ENCODE data around the gene RBM47.

Gene RBM47

GRCh38 chr4:40601641-40602040 lies 28.0 kb downstream of the RBM47 start:
- no peak for DNase-seq
- H3K27ac ChIP-seq, result no peak overlapping the region
- H3K4me3 ChIP-seq (ENCODE audit: low read depth, low read length), result no peak overlapping the region
- no peak for TF ChIP-seq CTCF (IDR thresholded peaks at IDR 0.05; ENCODE audit: low read depth, low read length, missing control alignments)
- in situ Hi-C loops (cut with HindIII; ENCODE audit: low pct_ligation_motif_present, low sequenced_read_pairs), result no loop called here
- no peaks in the 10 kb centered on the region for H3K36me3 ChIP-seq (replicated peaks)
- no peaks in the 10 kb centered on the region for H3K27me3 ChIP-seq (replicated peaks)

- TF ChIP-seq CTCF (IDR thresholded peaks at IDR 0.05; ENCODE audit: low read depth, low read length, missing control alignments), result no peak
- H3K27ac ChIP-seq, result no peak overlapping the region
- no peak overlapping the region for H3K4me3 ChIP-seq (ENCODE audit: low read depth, low read length)
- no peaks in the 10 kb centered on the region for H3K27me3 ChIP-seq (replicated peaks)
- in situ Hi-C loops (cut with HindIII; ENCODE audit: low pct_ligation_motif_present, low sequenced_read_pairs), result no loop called here
- H3K36me3 ChIP-seq (replicated peaks), result no peaks in the 10 kb centered on the region
- no peak for DNase-seq
Observed at GRCh38 chr4:40600850-40601249, 28.8 kb downstream of the RBM47 start.

GRCh38 chr4:40599431-40599830 lies 30.2 kb downstream of the RBM47 start:
- in situ Hi-C loops (cut with HindIII; ENCODE audit: low pct_ligation_motif_present, low sequenced_read_pairs), result no loop called here
- no peak for TF ChIP-seq CTCF (IDR thresholded peaks at IDR 0.05; ENCODE audit: low read depth, low read length, missing control alignments)
- Histone ChIP-seq H3K4me3 (ENCODE audit: low read depth, low read length) (no peak overlapping the region), H3K27ac (no peak overlapping the region), H3K36me3 (replicated peaks) (no peaks in the 10 kb centered on the region), H3K27me3 (replicated peaks) (no peaks in the 10 kb centered on the region)
- DNase-seq, result no peak

- Histone ChIP-seq H3K4me3 (ENCODE audit: low read depth, low read length) (no peak overlapping the region), H3K27ac (no peak overlapping the region), H3K36me3 (replicated peaks) (no peaks in the 10 kb centered on the region), H3K27me3 (replicated peaks) (no peaks in the 10 kb centered on the region)
- DNase-seq, result no peak
- in situ Hi-C loops (cut with HindIII; ENCODE audit: low pct_ligation_motif_present, low sequenced_read_pairs), result no loop called here
- TF ChIP-seq CTCF (IDR thresholded peaks at IDR 0.05; ENCODE audit: low read depth, low read length, missing control alignments), result no peak
Observed at GRCh38 chr4:40596522-40596921, 33.1 kb downstream of the RBM47 start.

- Histone ChIP-seq H3K27ac (no peak overlapping the region), H3K36me3 (replicated peaks) (no peaks in the 10 kb centered on the region), H3K4me3 (ENCODE audit: low read depth, low read length) (no peak overlapping the region), H3K27me3 (replicated peaks) (no peaks in the 10 kb centered on the region)
- in situ Hi-C loops (cut with HindIII; ENCODE audit: low pct_ligation_motif_present, low sequenced_read_pairs), result no loop called here
- DNase-seq, result no peak
- TF ChIP-seq CTCF (IDR thresholded peaks at IDR 0.05; ENCODE audit: low read depth, low read length, missing control alignments), result no peak
Observed at GRCh38 chr4:40595981-40596380, 33.7 kb downstream of the RBM47 start.
